GM20000 (cell line): Measurements from ENCODE around the gene TMEM130.

Source experiments
- DNase-seq: peaks from one replicate; pipeline ENCODE4 v3.0.0; 2012; ENCODE audit warnings: low spot score
- CTCF ChIP-seq: IDR thresholded peaks from 2 replicates; pipeline ENCODE4 v1.5.1; 2012; ENCODE audit warnings: mild to moderate bottlenecking, control low read depth; ENCODE audit errors: extremely low read depth, missing control alignments

TMEM130 gene

DNA sequence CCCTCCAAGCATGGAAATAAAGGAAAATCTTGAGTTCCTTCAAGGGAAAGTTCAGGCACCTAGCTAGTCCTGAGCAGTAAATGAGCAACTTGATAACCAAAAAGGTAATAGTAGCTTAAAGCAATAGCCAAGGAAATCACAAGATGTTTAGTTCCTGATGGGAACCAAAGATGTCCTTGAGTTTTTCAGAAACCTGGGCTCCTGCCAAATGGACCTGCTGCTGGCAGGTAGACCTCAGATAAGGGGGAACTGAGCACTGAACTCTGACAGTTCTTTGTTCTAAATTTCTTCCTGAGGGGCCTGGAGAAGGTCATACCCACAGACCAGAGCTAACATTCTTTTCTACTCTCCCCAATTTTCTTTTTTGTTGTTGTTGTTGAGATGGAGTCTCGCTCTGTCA is 48.5 kb downstream of the TMEM130 start:
- TF ChIP-seq CTCF, result no peak
- DNase-seq, result no peak

DNA sequence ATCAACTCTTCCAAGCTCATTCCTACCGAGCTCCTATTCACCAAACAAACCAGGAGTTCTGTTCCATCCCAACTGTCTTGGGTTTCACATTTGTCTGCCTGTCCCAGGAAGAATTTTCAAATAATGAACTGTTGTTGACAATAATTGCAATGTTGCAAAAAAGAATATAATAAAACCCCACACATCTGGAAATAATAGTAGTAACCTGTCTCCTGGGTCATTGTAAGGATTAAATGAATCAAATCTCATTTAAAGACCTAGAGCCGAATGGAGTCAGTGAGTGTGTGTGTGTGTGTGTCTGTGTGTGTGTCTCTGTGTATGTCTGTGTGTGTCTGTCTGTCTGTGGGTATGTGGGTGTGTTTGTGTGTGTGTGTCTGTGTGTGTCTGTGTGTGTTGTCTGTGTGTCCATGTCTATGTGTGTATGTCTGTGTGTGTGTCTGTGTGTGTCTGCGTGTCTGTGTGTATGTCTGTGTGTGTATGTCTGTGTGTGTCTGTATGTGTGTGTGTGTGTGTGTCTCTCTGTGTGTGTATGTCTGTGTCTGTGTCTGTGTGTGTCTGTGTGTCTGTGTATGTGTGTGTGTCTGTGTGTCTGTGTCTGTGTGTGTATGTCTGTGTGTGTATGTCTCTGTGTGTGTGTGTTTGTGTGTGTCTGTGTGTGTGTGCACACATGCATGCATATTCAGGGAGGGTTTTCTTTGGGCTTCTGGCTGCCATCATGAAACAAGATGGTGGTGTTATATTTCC is 52.7 kb downstream of the TMEM130 start:
- no peak for DNase-seq
- no peak for TF ChIP-seq CTCF

DNA sequence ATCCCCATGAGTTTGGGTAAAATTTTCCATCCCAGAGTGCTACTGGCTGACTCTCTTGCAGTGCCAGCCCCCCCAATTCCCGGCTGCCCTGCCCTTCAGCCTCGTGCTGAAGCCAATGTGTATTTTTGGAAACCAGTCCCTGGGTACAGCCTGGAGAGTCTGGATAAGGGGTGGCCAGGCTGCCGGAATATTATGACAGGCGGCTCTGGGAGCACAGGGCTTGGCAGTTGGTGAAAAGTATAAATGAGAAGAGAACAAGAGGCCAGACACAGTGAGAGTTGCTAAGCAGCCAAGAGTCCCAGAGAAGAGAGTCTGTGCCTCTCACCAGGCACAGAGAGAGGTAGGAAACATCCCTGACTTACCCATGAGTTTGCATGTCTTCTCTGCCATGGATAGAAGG is 53.6 kb downstream of the TMEM130 start:
- no peak for TF ChIP-seq CTCF
- no peak for DNase-seq

- no peak for DNase-seq
- no peak for TF ChIP-seq CTCF
Observed at GRCh38 chr7:98815313-98815712, 54.5 kb downstream of the TMEM130 start.

- TF ChIP-seq CTCF, result no peak
- DNase-seq, result no peak
Observed at GRCh38 chr7:98811299-98811698, 58.5 kb downstream of the TMEM130 start.

DNA sequence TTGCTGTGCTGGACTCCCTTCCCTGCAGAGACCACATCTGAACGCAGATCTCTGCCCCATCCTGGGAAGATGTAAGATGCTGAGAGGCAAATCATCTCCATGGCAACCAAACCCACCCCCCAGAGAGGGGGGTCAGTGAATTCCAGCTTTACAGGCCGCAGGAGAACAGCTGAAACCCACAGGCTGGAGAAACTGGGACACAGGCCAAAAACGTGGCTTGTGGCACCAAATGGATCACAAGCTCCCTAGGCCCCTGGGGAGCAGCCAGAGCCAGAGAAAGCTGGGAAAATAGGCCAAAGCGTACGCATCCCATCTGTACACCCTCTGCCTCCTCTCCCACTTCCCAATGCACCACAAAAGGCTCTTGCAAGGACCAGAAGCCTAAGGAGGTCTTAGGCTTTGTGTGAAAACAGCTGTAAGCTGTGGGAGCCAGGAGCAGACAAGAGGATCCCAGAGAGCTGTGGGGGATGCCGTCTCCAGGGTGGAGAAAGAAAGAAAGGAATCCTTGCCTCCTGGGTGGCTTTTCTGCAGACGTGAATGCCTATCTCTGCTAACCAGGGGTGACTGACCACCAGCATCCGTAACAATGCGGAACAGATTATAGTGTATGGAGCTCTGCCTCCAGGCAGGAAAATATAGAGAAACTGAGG is 59.5 kb downstream of the TMEM130 start:
- TF ChIP-seq CTCF, result no peak
- no peak for DNase-seq

DNA sequence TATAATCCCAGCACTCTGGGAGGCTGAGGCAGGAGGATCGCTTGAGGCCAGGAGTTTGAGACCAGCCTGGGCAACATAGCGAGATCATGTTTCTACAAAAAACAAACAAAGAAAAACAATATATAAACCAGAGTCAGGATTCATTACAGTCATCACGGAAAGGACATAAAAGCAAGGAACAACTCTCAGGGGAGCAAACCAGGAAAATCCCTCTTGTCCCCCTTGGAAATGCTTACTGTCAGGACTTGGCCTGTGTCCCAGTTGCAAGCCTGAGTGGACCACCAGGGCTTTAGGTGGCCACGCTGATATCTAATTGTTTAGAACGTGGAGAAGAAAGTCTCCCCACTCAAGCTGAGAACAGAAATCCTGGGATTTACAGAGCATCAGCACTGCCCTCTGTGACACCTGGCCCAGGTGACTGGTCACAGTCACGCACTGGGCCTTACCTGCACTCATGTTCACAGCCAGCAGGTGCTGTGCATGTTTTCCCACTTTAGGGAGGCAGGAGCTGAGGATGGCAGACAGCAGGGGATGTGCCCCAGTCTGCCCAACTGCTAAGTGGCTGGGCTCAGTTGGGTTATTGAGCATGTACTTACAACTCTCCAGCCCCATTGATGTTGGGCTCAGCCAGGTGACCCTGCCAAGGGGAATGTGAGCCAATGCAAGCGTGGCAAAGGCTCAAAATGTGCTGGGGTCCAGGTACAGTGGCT is 60.9 kb downstream of the TMEM130 start:
- DNase-seq, result no peak
- TF ChIP-seq CTCF, result no peak
